ENCODE measurements around the gene ZBTB24.

Gene ZBTB24

GRCh38 chr6:109503327-109504224 lies 20.6 kb upstream of the ZBTB24 start:
- H3K4me3 ChIP-seq (ENCODE audit: low read depth, low read length): no peak overlapping the region
- DNase-seq (ENCODE audit: low read depth): no peak

- H3K4me3 ChIP-seq (ENCODE audit: low read depth, low read length): no peak overlapping the region
- DNase-seq (ENCODE audit: low read depth): no peak
Measured at GRCh38 chr6:109498936-109499335, 15.9 kb upstream of the ZBTB24 start.

DNA sequence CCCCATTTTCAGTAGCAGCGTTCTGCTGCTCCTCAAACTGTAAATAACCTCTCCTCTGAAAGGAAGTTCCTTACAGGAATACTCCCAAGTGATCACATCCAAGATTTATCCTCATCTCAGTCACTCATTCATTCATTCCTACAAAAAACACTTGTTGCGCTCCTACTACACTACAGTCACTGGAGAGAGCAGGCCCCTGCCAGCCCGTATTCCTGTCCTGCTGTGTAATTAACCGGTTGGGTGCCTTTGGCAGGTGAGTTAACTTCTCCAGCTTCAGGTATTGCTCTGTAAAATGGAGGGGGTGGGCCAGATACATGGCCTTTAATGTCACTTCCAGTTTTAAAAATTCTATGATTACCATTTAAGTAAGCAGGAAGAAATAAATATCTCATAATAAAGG lies 15.0 kb upstream of the ZBTB24 start:
- DNase-seq (ENCODE audit: low read depth): no peak
- no peak overlapping the region for H3K4me3 ChIP-seq (ENCODE audit: low read depth, low read length)

DNA sequence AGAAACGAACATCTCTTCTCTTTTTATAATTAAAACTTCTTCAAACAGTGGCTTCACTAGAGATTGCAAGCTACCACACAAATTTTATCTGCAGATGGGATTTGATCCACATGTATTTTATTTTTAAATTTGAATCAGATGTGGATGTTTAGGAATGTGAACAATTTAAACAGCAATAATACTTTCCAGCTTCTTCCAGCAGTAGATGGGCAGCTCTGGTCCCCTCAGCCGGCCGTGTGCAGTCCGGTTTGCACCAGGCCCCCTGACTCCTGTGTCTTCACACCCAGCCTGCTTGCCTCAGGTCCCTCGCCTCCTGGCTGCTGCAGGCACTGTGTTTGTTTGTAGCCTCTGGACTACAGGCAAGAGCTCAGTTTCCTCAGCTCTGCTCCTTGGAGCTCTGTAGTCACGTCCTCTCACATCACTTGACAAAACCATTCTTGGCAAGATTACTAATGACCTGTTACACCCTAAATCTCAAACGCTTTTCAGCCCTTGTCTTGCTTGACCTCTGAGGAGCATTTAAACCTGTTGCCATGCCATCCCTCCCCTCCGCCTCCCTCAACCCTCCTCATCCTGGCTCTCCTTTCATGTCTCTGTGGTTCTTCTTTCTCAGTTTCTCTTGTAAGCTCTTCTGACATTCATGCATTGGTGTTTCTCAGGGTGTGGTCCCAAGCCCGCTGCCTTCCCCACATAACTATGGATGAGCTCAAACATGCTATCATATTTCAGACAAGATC lies 13.2 kb upstream of the ZBTB24 start:
- no peak overlapping the region for H3K4me3 ChIP-seq (ENCODE audit: low read depth, low read length)
- DNase-seq (ENCODE audit: low read depth): no peak

DNA sequence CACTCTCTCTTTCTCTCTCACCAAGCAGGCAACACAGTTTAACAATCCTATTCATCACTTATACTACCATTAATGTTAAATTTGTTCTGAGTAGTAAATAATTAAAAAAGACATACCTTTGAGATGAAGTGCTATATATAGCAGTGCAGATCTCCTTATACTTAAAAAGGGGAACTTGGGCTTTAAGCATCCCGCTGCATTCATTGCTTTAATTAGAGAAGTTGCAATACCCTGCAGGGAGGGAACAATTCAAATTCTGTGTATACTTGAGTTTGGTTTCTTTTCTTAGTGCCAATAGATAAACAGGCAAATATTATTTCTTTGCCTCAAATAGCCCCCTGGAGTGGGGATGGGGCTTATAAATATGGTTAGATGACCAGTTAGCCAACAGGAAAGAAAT lies 10.8 kb upstream of the ZBTB24 start:
- H3K4me3 ChIP-seq (ENCODE audit: low read depth, low read length): no peak overlapping the region
- no peak for DNase-seq (ENCODE audit: low read depth)

- no peak for DNase-seq (ENCODE audit: low read depth)
- H3K4me3 ChIP-seq (ENCODE audit: low read depth, low read length): no peak overlapping the region
Measured at GRCh38 chr6:109491207-109491938, 8.4 kb upstream of the ZBTB24 start.

GRCh38 chr6:109490713-109491112 lies 7.7 kb upstream of the ZBTB24 start:
- no peak overlapping the region for H3K4me3 ChIP-seq (ENCODE audit: low read depth, low read length)
- DNase-seq (ENCODE audit: low read depth): no peak

DNA sequence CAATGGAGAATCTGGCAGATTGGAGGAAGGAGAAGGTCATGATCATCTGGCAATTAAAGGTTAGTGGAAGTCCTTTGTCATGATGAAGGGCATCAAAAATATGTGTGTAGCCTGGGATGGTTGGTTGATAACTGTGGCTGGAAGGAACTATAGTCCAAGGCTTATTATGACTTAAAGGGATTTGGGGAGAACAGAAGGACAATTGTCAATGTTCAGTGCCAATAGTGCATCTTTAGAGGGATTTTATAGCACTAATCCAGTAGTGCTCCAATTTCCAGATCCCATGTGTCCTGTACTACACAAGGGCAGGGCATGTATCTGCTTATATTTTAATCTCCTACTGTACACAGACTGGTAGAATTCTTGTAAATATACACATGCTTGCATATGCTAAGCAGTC lies 5.0 kb upstream of the ZBTB24 start:
- DNase-seq (ENCODE audit: low read depth): no peak
- H3K4me3 ChIP-seq (ENCODE audit: low read depth, low read length): no peak overlapping the region

DNA sequence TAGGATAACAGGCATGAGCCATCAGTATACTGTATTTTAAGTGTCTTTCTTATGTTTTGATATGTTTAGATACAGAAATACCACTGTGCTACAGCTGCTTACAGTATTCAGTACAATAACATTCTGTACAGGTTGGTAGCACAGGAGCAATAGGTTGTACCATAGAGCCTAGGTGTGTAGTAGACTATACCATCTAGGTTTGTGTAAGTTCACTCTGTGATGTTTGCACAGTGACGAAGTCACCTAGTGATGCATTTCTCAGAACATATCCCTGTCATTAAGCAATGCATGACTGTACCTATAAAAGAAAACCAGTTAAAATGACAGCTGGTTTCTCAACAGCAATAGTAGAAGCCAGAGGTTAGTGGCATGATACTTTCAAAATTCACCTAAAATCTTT lies 3.0 kb upstream of the ZBTB24 start:
- DNase-seq (ENCODE audit: low read depth): no peak
- no peak overlapping the region for H3K4me3 ChIP-seq (ENCODE audit: low read depth, low read length)

- DNase-seq (ENCODE audit: low read depth): no peak
- no peak overlapping the region for H3K4me3 ChIP-seq (ENCODE audit: low read depth, low read length)
Measured at GRCh38 chr6:109485266-109485935, 2.4 kb upstream of the ZBTB24 start.

DNA sequence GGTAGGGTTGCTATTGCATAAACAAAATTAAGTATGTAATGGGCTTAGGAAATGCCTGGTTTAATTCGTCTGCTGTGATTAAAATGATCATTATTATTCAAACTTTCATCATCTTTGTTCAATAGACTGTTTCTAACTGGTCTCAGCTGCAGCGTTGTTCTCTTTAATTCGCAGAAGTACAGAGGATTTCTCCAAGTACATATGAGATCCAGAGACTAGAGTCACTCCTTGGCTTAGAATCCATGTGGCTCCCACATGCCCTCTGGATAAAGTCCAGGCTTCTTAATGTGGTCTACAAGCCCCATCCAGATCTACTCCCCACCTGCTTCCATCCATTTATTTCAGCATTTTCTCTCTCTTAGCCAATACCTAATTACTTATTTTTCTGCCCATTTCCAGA lies 1.1 kb upstream of the ZBTB24 start:
- no peak for DNase-seq (ENCODE audit: low read depth)
- peak overlapping the region; percentile 55 for H3K4me3 ChIP-seq (ENCODE audit: low read depth, low read length)

DNA sequence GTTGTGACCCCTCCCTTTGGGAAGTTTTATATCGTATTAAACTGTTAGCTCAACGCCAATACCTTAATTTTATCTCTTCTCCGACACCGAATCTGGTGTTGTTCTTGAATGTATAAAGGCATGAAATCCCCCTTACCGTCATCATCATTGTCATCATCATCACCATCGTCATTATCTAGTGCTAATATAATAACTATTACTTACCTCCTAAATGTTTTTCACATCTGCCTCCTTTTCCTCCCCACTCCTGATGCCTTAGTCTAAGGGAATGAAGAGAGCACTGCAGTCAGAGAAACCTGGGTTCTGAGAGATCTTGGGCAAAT lies 677 bp upstream of the ZBTB24 start:
- no peak for DNase-seq (ENCODE audit: low read depth)
- H3K4me3 ChIP-seq (ENCODE audit: low read depth, low read length): peak overlapping the region; percentile 55

GRCh38 chr6:109480993-109481480 lies 2.0 kb downstream of the ZBTB24 start:
- H3K4me3 ChIP-seq (ENCODE audit: low read depth, low read length): no peak overlapping the region
- no peak for DNase-seq (ENCODE audit: low read depth)

DNA sequence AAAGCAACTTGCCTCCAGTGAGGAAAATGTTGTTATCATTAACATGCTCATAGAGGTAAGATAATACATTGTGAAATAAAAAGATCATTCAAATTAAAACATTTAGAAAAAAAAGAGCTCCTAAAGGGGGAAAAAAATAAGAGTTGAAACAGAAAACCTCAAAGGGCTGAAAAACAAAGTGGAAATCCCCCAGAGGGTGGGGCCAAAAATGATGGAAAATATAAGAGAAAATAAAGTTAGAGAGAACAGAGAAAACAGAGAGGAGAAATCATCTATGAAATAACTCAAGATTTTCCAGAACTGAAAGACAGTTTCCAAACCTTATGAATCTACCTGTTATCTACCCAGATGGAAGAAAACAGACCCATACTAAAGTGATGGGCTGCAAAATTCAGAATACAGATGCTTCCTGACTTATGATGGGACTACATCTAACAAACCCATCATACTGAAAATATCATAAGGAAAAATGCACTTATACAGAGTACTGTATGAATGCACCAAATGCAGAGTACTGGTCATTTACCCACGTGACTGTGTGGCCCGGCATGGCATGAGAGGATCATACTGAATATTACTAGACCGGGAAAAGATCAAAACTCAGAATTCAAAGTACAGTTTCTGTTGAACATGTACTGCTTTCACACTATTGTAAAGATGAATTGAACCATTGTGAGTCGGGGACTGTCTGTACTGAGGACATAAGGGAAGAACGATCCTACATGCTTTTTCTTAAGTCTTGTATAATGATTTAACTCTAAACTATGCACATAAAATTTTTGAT lies 4.0 kb downstream of the ZBTB24 start:
- no peak for DNase-seq (ENCODE audit: low read depth)
- no peak overlapping the region for H3K4me3 ChIP-seq (ENCODE audit: low read depth, low read length)

GRCh38 chr6:109478222-109478805 lies 4.7 kb downstream of the ZBTB24 start:
- DNase-seq (ENCODE audit: low read depth): no peak
- H3K4me3 ChIP-seq (ENCODE audit: low read depth, low read length): no peak overlapping the region

DNA sequence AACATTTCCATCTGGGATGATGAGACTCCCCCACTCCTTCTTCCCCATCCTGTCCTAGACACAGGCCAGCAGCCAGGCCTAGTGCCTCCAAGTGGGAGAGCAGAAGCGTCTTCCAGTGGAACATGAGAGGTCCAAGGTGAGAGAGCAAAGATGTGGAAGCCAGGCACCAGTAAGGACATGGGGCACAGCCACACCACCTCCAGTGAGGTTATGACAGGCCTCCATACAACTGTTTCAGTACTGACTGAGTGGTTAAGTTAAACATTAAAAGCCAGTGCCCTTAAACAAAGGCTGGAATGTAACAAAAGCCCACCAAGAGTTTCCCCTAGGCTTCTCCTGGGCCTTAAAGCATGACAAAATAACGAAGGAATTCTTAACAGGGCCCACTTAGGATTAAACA lies 5.3 kb downstream of the ZBTB24 start:
- H3K4me3 ChIP-seq (ENCODE audit: low read depth, low read length): no peak overlapping the region
- DNase-seq (ENCODE audit: low read depth): no peak

DNA sequence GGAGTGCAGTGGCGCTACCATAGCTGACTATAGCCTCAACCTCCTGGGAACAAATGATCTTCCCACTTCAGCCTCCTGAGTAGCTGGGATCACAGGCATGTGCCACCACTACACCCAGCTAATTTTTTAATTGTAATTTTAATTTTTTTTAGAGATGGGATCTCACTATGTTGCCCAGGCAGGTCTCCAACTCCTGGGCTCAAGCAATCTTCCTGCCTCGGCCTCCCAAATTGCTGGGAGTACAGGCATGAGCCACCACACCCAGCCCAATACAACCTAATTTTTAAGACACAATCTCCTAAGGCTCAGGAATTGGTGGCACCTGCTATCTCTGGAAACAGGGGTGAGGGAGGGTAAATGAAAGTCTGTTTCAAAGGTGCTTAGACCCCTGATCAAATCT lies 5.8 kb downstream of the ZBTB24 start:
- no peak for DNase-seq (ENCODE audit: low read depth)
- H3K4me3 ChIP-seq (ENCODE audit: low read depth, low read length): no peak overlapping the region

GRCh38 chr6:109475625-109476024 lies 7.4 kb downstream of the ZBTB24 start:
- no peak for DNase-seq (ENCODE audit: low read depth)
- H3K4me3 ChIP-seq (ENCODE audit: low read depth, low read length): no peak overlapping the region

DNA sequence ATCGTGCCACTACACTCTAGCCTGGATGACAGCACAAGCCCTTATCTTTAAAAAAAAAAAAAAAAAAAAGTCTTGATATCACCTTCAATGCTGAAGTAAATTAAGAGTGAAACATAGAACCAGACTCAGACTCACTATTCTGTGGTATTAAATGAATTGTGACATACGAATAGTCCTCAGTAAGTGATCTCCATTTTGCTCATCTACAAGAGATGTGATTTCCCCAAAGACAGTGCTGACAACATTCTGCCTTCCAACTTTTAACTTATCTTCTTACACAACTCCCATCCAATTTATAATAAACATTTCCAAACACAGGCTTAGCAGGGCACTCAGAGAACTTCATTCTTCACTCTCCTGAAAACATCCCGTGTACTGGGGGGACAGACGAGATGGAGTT lies 8.0 kb downstream of the ZBTB24 start:
- DNase-seq (ENCODE audit: low read depth): no peak

More for the DNA sequence above, 8.0 kb downstream of the ZBTB24 start:
- no peak overlapping the region for H3K4me3 ChIP-seq (ENCODE audit: low read depth, low read length)
